NCI-H774 (cell line): ENCODE results near the gene TRMT1.

Experiments used
- DNase-seq: peaks from one replicate; lab custom pipeline; 2025; lab: John Stamatoyannopoulos, UW

TRMT1 gene

DNA sequence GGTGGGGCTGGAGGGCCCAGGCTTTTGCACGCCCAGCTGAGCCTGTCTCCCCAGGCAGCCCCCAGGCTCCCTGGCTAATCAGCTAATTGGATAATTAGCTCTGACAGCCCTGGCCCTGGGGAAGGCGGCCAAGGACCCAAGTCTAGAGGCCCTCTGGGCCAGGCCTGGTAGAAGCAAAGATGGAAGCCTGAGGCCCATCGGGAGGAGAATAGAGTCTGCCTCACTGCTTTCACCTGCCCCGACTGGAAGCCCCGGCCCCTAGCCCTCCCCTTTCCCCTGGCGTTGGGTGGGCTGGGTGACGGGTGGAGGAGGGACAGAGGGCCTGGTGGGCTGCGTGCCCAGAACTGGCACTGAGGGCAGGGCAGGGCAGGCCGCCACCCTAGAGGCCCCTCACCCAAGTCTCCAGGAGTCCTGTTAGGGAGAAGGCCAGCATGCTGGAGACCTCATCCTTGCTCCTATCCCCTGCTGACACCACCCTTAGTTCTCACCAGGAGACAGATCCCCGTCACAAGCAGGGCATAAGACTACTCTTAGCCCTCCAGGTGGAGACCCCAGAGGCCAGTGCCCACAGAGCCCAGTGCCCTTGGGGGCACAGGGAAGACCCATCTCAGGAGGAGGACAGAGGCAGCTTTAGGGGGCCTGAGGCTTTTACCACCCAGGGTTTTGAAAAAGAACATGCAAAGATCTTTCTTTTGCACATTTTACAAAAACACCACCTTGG, 25.9 kb downstream of the TRMT1 start:
- DNase-seq, result no peak

DNA sequence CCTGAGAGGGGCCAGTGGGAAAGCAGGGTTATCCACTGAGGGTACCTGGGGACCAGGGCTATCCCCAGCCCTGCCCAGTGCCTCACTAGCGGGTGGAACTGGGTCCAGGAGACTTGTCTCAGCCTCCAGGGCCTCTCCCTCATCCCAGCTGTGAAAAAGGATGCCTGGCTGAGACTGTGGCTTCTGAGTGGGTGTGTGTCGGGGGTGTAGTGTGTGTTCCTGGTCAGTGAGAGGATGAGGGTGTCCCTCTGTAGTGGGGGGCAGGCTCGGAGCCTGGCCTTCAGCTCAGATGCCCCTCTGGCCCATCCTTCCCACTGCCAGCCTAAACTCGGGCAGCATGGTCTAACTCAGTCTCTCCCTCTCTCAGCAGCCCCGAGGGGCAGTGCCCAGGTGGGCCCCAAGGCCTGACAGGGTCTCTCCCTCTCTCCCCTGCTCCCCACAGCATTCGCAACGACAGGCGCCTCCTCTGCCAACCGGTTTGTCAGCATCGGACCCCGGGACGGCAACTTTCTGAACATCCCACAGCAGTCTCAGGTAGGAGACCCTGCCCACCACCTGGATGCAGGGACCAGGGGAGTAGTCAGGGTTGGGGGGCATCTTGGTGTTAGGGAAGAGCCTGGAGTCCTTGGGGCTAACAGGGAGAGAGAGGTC, 26.6 kb downstream of the TRMT1 start:
- DNase-seq, result no peak

DNA sequence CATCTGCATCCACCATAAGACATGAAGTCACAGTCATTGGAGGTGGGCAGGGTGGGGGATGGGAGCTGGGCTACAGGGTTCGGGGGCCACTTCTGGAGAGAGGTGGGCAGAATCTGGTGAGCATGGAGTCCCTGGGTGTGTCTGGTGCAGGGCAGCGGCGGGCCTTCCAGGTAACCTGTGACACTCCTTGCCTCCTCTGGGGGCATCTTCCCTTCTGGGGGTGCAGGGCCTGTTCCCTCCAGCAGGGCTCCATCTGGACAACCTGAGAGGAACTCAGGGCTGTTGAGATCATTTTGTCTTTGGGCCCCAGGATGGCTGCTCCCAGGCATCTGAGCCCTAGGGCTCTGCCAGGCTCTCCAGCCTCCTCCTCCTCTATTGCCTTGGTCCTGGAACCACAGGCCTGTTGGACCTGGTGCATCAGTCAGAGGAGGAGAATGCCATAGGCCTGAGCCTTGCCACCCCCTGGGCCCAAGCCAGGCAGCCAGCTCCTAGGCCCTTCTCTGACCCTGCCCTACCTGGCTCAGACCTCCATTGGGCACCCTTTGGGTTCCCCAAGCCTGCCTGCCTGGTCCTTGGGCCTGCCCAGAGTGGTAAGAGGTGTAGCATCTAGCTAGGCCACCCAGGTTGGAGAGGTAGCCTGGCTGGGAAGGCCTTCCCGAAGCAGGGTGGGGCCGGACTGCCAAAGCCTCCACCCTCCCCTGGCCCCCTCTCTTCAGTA, 27.2 kb downstream of the TRMT1 start:
- no peak for DNase-seq

DNA sequence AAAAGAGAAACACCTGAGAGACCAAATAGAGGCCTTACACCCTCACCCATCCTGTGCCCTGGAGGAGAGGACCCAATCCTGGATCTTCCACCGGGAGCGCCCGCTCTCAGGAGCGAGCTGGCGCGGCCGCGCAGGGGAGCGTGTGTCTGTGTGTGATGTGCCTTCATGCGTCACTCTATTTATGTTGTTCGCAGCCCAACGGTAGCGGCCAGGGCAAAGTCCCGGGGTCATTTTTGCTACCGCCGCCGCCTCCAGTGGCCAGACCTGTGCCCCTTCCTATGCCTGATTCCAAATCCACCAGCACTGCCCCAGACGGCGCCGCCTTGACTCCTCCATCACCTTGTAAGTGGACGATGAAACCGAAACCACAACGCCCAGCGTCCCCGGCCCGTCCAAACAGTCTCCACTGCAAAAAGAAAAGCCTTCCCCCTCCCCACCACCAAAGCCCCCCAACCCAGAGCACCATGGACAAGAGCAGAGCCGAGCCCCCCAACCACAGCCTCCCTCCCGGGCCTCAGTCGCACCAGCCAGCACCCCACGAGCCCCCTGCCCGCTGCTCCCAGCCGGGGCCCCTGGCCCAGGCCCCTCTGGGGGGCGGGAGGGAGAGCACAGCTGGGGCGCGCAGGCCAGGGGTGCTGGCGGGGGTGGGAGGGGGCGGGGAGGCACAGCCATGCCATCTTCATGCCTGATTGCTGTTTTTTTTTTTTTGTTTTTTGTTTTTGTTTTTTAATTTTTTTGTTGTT, 28.6 kb downstream of the TRMT1 start:
- DNase-seq, result no peak

DNA sequence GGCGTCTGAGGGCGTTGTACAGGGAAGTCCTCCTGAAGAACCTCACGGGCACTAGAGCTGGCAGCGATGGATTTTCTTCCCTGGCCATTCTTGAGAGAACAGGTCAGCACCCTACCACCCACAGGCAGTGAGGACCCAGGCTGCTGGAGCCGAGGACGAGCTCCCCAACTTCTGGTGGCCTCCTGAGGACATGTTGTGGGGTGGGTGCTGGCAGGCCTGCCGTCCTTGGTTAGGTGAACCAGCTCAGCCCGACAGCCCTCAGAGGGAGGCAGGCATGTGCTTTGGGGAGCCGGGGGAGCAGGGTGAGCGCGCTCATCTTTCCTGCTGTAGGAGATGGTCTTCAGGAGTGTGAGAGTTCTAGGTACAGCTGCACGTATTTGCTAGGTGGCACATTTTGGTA, 29.2 kb downstream of the TRMT1 start:
- no peak for DNase-seq

DNA sequence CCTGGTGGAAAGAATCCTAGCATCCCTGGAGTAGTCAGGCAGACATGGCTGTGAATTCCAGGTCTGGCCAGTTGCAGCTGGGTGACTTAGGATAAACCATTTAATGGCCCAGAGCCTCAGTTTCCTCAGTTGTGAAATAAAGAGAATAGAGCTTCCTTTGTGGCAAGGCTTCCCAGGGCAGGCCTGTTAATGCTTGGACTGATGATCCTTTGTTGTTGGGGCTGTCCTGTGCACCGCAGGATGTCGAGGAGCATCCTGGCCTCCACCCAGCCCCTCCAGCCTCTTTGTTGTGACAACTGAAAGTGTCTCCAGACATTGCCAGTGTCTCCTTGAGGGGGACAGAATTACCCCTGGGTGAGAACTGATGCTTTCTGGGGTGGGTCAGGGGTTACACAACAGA, 30.2 kb downstream of the TRMT1 start:
- DNase-seq, result no peak

DNA sequence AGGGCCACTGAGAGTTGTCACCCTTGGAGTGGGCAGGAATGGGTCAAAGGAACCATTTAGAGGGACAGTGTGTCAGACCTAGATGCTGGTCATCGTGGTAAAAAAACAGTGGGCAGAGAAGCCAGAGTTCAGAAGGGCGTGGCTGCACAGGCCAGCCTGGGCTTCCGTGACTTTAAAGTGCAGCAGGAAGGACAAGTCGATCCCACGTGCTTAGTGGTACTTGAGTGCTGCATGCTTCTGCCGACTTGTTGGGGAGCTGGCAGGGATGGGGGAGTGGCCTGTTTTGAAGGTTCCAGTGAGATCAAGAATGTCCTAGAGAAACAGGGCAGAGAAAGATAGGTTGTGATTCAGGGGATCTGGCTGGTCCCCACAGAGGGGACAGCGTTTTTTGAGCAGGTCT, 30.9 kb downstream of the TRMT1 start:
- DNase-seq, result no peak

DNA sequence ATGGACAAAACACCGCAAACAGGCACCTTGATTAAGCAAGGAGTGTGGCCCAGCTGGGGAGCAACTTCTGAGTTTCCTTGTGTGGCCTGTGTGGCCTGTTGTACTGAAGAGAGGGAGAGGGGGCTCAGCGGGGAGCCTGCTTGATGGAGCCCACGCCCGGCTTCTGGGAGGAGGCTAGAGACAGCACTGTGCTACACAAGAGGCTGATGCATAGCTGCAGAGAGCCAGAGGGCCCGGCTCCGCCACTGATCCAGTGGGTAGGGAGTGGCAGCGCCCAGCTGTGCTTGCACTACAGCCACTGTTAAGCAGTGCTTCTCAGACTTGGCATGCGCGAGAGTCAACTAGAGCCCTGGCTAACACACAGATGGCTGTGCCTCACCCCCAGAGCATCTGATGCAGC, 32.9 kb downstream of the TRMT1 start:
- DNase-seq, result no peak

DNA sequence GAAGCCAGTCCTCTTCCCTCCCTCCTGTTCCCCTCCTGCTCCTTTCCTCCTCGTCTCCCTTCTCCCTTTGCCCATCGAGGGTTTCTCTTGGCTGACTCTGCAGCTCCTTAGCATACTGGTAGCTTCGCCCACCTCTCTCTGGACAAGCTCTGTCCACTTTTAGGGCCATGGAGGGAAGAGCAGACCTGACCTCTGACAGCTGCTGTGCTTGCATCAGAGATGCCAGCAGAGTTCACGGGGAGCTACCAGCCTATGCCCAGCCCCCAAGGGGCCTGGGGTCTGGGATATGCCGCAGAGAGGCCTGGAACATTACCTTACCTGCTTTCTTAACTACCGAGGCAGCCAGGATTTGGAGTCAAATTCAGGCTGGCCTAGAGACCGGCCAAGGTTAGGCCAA, 33.5 kb downstream of the TRMT1 start:
- no peak for DNase-seq

DNA sequence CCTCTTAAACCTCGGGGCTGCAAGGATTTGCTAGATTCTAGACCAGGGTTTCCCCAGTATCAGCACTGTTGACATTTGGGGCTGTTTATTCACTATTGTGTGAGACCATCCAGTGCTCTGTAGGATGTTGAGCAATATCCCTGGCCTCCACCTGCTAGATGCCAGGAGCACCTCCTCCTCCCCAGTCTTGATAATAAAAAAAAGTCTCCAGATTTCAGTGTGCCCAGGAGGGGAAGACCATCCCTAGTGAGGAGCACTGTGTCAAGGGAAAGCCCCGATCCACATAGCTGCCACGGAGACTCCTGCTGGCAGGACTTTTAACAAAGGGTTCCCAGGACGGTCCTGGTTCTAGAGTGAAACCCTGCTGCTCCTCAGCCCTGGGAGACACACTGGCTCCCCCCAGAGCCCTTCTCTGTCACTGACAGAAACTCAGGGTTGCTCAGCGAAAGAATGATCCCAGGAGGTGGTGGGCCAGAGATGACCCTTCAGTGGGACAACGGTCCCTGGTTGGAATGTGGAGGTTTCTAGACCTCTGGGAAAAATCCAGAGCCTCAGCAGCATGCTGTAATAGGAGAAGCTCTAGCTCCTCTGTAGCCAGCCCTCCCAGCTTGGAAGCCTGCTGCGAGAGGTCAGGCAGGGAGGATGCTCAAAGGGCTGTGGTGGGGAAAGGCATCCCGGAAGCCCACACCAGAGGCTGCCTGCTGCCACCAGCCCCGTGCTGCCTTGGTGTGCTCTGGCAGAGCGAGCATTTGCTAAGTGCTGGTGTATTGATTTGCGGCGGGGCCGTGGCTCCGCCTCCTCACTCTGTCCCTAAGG, 34.1 kb downstream of the TRMT1 start:
- DNase-seq, result no peak

DNA sequence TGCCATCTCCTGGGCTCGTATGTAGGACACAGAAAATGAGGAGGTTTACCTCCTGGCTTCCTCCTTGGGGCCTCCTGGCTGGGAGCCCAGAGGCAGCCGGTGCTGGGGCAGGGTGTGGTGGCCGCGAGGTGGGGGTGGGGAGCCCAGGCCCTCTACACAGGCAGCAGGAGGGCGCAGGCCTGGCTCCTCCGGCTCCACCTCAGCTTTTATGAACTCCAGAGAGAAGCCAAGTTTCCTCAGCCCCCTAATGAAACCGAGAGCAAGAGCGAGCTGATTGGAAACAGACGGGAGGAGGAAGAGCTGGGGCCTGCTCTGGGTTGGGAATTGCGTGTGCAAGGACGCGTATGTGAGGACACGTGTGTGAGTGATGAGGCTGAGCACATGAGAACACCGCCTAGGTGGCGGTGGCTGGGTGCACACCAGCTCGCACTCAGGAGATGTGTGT, 37.0 kb downstream of the TRMT1 start:
- no peak for DNase-seq

DNA sequence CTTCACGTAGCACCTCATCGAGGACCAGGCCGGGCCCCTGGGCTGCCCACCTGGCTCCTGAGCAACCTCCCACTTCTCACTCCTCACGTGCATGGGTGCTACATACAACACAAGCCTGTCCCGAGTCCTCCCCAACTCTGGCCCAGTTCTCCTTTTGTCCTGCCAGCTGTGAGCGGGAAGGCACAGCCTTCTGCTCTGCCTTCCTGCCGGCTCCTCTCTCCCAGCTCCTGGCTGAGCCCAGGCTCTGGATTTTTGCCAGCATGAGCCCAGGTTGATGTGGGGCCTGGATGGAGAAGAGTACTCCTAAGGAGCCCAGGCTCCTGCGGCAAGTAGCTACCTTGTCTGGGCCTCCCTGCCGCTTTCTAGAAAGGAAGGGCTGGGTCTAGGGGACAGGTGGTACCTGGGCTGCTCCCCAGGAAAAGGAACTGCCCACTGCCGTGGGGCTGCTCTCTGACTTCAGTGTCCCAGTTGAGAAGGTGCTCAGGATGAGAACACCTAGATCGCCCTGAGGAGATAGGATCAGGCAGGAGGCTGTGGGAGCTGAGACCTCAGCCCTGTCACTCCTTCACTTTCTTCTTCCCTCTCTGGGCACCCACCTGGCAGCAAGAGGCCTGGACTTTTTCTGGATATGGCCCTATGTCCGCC, 37.5 kb downstream of the TRMT1 start:
- DNase-seq, result no peak

DNA sequence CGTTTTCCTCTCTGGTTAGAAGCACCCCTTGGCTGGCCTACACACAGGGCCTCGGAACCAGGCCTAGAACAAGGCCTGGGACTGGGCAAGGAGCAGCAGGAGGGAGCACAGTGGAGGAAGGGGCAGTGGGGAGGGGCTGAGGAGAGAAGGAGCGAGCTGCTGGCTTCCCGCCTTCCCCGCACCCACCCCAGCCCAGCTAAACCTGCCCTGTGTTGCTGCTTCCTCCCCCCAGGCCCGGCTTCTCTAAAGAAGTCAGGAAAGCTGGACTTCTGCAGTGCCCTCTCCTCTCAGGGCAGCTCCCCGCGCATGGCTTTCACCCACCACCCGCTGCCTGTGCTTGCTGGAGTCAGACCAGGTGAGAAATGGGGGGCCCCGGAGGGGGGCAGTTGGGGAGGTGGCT, 38.2 kb downstream of the TRMT1 start:
- DNase-seq, result no peak

DNA sequence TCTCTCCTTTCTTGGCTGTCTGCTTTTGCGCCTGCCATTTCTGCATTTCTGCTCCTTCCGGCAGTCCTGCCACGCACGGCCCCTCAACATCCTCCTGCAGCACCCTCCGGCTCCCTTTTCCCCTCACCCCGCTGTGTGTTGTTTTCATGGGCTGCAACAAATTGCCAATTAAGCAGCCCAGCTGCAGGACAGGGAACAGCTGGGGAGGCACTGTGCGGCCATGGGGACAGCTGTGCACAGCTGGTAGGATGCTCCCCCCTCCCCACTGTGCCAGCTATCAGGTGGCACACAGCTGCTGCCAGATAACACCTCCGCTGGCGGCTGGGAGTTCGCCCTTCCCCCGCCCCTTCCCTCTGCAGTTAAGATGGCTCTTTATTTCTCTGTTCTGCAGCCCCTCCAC, 39.3 kb downstream of the TRMT1 start:
- no peak for DNase-seq

DNA sequence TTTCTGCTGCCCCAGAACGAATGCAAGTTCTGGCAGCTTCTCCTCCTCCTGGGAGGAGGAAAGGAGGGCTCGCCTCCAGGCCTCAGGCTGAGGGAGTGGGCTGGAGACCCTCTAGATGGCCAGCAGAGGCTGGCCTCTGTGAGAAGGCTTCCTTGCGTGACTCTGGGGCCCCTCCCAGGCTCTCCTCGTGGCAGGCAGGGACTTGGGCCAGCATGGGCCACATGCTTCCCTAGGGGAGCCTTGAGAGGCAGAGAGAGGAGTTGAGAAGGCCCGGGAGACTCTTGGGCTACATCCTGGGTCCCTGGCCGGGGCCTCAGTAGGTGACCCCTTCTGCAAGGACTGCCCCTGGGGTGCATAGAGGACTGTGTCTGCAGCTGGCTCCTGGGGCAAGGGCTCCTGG, 39.8 kb downstream of the TRMT1 start:
- DNase-seq, result no peak

DNA sequence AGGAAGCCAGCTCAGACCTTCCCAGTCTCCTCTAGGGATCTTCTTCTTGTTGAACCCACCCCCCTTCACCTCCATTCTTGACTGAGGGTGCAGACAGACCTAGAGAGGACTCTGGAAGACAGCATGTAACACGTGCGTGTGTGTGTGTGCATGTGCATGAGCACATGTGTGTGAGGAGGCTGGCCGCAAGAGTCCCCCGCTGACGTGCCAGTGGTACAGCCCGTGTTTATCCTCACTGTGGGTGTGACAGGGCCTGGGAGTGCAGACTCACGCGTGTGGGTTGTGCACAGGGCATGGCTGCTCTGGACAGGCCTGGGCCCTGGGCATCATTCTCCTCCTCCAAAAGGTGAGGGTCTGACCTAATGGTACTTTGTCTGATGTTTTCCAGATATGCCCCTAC, 40.2 kb downstream of the TRMT1 start:
- no peak for DNase-seq

DNA sequence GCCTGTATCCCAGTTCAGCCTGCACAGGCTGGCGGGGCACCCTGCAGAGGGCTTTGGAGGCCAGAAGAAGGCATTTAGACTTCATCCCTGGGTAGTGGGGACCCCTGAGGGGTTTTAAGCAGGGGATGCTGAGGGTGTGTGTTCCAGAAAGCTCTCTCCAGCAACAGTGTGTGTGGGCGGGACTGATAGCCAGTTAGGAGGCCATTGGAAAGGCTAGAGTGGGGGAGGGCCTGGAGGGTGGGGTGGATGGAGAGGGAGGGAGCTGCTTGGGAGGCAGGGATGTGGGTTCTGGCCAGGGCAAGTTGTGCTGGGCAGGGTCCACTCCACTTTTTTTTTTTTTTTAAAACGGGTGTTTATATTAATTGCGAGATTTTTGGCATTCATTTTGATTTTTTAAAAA, 42.2 kb downstream of the TRMT1 start:
- DNase-seq, result no peak

DNA sequence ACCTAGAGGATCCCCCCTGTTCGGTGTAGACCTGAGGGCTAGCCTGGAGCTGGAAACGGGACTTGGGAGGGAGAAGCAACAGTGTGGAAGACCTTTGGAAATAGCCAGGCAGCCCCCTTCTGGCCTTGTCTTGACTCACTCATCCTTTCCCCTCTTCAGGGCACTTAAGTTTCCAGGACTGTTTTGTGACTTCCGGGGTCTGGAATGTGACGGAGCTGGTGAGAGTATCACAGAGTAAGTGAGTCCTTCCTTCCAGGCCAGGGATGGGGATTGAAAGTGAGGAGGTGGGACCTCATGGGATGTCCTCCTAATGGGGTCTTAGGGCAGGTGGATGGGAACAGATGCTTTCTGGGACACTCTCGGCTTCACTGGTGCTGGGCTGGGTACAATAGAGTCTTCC, 43.3 kb downstream of the TRMT1 start:
- DNase-seq, result no peak

DNA sequence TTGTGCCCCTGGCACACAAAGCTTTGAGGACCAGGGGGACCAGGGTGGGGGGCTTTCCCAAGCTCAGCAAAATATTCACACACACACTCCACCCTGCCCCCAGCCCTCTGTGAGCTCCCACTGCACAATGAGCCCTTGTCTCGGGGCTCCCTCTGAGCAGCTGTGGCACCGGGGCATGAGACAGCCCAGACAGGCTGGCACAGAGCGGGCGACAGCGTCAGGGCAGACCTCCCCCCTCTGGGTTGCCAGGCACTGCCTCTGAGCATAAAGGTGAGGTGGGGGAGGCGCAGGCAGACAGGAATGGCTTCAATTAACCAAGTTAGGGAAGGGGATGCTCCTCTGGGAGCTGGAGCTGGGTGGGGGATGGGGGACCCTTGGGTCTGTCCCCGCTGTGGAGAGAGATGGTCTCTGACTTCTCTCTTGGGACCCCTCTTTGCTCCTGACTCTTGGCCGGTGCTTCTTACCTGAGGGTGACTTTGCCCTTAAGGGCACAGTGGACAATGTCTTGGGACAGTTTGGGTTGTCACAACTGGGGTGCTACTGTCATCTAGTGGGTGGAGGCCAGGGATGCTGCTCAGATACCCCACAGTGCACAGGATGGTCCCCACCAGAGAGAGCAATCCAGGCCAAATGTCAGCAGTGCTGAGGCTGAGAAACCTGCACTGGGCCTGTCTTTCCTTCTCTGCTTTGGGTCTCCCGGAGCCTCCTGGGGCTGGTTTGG, 44.2 kb downstream of the TRMT1 start:
- DNase-seq, result no peak

DNA sequence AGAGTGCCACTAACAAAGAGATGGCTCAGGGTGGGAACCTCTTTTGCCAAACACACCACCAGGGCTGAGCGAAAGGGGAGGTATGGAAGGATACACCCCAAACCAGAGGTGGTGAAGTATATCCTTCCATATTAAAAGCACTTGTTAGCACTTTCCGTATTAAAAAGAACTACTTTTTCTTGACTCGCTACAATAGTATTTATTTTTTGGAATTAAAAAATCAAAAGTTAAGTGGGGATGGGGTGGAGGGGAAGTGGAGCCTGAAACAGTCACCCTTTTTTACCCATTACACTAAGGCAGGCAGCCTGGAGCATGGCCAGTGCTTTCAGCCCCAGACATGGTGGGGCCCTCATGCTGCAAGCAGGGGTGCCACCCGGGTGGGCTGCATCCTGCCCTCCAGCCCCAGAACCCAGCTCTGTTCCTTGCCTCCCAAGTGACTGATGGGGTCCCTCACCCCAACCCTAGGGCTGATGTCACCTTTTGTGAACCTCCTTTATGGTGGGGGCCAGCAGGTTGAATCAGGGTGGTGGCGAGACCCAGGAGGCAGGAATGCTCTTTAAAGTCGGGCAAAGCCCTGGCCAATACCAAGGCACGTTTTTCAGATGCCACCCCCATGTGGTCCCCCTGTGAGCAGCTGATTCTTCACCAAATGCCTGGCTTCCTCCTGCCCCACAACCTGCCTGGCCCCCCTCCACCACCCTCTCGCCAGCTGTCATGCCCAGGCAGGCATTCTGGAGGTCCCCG, 44.9 kb downstream of the TRMT1 start:
- DNase-seq, result no peak
